ENCODE measurements around the gene TBC1D22A.

The TBC1D22A gene

DNA sequence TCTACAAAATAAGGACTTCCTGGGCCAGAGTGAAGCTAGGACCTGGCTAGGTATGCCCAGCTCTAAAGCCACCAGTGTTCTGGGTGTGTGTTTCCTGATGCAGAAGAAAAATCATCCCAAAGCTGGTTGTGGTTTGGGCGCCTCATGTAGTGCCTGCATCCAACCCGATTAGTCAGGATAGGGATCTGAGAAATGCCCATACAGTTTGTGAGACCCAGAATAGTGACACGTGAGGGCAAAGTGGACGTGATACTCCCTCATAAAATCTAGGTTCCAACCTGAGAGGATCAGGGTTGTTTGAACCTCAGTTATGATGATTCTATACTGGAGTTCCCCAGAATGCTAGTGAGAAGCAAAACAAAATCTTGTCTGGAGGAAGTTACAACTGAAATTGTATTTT lies 238.4 kb downstream of the TBC1D22A start:
- DNase-seq = no peak

DNA sequence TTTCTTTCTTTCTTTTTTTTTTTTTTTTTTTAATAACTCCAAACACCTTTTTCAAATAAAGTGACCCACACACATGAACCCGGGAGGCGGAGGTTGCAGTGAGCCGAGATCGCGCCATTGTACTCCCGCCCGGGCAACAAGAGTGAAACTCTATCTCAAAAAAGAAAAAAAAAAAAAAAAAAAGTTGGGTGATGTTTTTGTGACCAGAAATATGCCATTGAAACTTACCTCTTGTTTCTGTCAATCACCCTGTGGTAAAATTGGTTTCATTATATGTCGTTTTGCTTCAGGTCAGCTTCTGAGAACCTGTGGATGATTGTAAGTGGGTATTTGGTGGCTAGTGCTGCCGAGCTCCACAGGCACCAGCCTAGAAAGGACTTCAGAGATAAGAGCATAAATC lies 238.8 kb downstream of the TBC1D22A start:
- no peak for DNase-seq

DNA sequence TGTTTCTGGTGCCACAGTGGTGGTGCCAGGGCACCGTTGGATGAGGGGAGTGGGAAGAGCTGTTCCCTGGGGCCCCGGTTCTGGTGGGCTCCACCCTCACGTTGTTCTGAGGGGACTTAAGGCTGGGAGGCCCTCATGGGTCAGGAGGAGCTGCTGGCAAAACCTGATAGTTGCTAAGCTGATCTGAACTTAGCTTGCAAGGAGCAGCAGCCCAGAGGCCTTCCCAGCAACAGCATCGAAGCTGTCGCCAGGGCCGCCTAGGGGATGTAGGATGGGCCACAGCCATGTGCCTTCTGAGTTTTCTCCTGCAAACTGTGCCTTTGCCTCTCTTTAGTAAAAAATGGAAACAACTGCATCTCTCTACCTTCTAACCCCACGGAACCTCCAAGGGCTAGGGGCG lies 240.2 kb downstream of the TBC1D22A start:
- no peak for DNase-seq

DNA sequence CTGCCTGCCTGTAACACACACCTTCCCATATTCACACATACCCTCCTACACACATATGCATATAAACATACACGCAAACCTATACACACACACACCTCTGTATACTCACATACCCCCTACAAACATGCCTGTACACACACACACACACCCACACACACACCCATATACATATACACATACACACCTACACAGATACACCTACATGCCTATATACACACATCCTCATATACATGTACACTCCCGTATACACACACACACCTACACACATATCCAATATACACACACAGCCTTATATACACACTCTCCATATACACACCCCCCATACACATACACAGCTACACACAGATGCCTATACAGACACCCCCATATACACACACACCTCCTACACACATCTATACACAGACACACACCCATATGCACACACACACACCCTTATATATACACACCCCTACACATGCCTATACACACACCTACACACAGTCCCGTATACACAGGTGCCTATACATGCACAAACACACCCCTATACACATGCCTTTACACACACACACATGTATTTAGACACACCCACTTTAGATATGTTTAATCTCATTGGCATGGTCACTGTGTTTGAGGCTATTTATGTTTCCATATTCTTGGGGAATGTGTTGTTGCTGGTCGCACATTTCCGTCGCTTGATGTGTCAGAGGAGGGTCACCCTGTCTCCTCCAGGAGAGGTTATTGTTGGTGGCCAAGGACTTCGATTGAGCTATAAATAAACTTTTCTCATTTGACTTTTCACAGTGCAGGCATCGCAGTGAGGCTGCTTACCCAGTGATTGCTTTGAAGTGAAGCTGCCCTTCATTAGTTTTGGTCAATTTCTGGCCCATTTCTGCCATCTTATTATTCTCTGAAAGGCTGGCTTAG lies 243.3 kb downstream of the TBC1D22A start:
- no peak for DNase-seq

DNA sequence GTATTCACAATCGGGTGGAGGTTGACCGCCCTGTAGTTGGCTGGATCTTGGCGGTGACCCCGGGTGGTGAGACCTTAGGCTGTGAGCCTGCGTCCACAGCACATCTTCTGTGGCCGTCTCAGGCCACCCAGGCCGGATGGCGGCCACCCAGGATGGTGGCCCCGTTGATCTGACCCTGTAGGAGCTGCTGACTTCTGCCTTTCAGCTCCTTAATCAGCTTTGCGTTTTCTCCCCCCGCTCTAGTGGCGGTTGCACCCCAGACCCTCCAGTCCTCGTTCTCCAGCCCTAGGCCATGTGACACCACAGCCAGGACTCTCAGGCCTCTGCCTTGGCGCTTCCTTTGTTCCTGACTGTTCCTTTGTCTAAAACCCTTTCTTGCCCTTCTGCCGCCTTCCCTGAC lies 244.0 kb downstream of the TBC1D22A start:
- no peak for DNase-seq

DNA sequence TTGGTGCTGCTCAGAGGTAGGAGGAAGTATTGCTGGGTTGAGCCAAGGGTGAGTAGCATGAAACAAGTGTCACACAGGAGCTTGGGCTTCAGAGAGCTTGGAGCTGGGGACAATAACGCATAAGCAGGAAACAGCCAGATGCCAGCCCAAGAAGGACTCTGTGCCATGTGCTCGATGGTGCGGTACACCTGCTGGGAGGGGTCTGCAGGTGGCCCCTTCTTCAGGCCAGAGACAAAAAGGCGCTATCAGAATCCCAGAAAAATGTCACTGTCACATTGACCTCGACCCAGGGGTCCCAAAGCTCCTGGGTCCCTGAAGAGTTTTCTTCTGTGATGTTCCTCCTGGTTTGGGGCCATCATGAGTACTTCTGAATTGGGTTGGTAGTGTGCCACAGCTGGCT lies 244.4 kb downstream of the TBC1D22A start:
- no peak for DNase-seq

DNA sequence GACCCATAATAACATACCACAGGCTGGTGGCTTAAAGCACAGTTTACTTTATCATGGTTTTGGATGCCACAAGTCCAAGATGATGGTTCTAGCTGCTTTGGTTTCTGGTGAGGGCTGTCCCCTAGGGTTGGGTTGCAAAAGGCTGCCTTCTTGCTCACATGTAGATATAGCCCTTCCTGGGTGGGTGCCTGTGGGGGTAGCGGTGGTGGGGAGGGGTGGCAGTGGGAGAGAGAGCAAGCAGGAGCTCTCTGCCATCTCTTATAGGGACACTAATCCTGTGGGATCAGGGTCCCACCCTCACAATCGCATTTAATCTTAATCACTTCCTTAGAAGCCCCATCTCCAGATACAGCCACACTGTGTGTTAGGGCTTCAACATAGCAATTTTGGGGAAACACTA lies 245.0 kb downstream of the TBC1D22A start:
- DNase-seq = no peak

DNA sequence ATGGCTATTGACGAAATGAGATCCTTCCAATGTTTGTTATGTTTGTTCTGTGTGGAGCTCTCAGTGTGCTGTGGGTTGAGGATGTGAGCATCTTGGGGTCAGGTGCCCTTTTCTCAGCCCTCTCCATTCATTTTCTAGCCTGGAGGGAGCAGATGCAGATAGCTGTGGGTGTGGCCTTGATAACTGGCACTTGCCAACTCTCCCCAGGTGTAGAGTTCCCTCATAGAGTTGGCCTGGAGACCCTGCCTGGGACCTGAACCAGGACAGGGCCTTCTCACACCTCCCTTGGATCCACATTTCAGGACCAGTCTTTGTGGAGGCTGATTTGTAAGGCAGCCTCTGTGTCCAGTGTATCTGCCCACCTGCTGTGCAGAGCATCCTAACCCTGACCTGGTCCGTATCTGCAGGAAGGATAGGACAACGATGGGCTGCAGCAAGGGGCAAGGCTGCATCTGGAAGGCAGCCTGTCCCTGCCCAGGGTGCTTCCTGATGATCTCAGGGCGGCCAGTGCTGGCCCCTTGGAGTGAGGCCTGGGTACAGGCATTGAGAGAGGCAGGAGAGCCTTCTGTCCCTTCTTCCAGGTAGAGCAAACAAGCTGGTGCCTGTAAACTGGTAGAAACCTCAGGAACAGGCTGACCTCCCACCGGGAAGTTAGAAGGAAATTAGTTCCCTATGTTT lies 245.9 kb downstream of the TBC1D22A start:
- no peak for DNase-seq

DNA sequence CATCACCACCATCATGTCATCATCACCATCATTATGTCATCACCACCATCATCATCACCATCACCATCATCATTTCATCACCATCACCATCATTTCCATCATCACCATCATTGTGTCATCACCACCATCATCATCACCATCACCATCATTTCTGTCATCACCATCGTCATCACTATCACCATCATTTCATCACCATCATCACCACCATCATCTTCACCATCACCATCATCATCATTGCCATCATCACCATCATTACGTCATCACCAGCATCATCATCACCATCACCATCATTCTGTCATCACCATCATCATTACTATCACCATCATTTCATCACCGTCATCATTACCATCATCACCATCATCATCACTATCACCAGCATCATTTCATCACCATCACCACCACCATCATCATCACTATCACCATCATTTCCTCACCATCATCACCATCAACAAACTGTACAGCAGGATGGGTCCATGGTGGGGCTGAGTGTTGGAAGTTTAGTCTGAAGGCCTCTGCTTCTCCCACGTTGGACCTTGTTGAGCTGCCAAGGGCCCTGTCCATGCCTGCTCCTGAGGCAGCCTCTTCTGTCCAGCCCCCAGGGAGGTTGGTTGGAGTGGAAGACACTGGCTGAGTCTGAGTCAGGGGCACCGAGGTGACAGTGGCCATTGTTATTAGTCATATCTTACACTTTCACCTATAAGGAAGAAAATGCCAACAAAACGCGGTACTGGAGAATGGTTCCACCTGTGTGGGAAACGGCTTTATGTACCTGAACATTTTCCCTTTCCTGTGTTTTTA lies 247.1 kb downstream of the TBC1D22A start:
- DNase-seq = no peak

DNA sequence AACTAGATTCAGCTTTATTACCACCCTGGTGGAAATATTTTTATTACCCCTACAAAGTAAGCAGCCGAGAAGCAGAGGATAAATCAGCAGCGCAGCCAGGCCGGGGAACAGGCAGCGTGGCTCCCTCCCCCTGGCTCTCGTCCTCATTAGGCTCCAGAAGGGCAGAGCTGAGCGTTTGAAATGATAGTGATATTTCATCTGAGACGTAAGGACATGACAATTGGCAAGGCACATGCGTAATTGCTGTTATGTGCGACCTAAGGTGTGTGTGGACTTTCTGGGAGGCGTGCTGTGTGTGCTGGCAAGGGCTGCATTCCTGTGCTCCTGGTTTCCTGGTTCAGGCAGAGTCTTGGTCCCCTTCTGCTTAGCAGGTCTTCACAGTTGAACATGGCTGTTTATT lies 247.8 kb downstream of the TBC1D22A start:
- no peak for DNase-seq

DNA sequence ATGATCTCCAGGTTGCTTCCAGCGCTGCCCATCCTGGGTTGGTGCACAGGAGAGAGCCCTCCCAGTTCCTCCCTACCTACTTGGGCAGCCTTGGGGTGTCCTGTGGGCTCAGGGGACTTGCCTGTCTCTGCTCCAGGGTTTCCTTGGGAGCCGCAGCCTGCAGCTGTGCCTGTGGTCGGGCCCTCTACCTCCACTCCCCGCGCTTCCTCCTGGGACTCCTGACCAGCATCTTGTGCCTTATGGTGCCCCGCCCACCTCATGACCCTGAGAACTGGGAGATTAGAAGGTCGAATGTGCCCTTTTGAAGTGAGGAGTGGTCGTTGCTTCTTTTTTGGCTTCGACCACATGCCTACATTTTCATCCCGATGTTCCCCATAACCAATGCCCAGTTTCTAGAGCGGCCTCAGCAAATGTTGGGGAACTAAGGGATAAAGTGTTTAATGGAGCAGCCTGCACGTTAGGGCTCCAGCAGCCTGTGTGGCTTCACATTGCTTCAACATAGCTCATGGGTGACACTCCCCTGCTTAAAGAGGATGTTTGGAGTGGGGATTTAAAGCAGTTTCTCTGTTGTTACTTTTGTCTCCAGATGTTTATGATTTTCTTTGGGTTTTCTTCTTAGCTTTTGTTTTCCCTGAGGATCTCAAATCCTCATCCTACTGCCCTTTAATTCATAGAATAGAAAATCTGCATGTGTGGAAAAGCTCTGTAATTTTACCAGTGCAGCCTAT lies 248.8 kb downstream of the TBC1D22A start:
- DNase-seq = no peak

DNA sequence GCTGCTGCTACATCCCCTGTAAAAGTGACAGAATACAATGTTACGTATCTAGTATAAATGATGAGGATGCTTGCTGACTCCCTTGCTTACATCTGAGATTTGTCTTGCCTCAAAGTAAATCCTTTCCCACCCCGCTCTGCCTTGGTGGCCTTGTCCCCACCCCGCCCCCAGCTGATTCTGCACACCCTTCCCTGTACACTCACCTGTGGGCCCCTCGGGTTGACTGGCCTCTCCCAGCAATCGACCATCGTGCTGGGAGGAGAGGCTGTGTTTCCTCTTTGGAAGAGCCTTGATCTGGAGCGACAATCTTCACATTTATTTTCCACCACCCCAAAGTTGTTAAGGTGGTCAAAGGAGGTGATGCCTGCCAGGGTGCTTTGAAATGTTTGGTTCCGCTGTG lies 249.4 kb downstream of the TBC1D22A start:
- no peak for DNase-seq

DNA sequence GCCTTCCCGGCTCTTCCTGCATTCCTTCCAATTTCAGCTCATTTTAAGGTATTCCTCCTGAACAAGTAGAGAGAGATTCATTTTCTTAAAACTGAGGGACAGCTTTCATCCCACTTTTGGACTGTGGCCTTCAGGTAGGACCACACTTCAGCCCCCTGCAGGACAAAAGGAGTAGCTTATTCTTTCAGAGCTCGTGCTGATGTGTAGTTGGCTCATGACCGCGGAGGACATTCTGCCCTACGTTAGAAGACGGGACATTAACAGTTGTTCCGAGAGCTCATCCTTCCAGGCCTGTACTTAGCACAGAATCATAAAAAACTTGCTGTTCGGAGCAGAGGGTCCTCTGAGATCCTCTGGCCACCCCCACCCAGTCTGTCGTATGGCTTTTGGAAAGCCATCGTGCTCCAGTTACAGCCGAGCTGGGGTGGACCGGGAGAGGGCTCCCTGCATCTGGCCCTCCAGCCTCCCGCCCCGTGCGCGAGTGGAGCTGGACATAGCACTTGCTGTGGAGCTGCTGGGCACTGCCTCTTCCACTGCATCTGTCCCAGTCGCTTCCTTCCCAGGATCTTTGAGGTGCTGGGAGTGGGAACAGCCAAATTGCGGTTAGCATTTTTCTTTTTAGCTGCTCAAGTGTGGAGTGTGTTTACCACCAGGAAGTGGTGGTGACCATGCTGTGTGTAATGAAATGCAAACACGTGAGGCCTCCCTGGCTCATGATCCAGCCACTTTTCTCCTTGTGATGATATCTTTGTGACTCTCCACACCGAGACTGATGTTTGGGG lies 250.3 kb downstream of the TBC1D22A start:
- DNase-seq = no peak

DNA sequence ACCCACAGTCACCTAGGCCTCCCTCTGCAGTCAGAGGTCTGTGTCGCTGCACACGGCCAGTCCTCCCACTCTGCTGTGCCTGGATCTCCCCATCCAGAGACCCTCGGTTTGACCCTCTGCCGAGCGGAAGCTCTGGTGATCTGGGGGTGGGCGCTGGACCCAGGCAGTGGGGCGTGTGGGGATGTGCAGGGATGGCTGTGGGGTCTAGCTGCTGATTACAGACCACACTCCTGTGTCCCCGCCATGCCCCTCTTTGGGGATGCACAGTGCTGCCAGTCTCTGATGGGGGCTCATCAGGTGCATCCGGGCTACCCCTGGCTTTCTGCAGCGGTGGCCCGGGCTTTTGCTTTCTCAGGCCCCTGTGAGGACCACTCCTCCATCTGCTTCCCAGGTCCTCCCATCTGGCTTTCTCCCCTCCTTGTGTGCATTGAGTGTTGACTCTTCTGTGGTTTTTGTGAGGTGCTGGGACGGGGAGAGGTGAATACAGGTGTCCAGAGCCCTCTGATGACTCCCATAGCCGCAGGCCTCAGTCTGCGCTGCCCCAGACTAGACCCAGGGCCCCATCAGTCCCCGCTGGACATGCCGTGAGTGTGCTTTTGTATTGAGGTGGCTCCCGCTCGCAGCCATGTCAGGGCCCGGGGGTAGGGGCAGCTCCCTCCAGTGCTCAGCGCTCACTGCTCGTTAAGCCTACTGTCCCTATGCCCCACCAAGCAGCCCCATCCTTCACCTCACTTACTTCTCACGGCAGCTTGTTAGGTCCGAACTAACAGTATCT lies 251.6 kb downstream of the TBC1D22A start:
- DNase-seq = no peak

DNA sequence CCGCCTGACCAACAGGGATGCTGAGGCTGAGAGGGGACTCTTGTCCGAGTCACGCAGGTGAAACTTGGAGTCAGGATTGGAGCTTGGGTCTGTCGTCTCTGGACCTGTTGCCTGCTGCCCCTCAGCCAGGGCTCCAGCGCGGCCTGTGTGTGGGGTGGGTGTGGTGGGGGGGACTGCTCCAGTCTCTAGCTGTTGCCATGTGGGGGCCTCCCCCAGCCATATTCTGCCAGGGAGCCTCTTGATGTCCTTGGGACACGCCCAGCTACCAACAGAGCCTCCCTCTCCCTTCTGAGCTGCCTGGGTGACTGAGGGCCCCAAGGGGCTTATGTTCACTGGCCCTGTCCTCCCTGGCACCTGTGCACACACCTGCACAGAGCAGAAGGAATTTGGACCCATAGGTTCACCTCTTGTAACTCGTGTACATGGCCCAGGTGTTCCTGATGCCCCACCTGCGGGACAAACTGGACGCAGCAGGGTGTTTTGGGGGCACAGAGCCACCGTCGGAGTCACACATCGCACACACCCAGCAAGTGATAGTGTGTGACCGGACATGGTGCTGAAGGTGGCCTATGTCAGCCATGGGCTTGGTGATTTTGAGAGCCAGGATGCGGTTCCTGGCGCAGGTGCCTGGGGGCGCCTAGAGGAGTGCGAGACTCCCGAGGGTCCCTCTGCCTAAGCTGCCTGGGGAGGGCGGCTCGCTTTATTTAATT lies 252.3 kb downstream of the TBC1D22A start:
- DNase-seq = no peak

DNA sequence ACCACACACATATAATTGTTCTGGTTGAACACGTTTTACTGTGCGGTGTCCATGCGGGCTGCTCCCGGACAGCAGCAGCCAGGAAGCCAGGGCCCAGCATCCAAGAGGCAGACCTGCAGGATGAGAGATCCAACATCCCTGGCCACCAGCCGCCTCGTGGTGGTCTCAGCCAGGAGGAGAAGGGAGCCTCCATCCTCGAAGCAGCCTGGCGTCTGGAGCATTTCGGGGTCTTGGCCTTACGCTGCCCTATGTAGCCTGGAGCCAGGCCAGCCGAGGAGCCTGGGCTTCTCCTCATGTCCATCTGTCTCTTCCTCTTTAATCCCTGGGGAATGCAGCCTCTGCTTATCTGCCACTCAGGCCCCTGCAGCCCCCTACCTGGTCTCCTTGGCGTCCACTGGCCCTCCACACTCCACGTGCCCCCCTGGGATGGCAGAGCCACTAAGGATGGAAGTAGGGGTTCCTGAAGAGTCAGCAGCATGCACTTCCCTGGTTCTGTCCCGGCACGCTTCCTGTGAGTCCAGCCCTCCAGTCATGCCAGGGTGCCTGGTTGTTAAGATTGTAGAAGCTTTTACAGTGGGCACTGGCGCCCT lies 253.2 kb downstream of the TBC1D22A start:
- no peak for DNase-seq

DNA sequence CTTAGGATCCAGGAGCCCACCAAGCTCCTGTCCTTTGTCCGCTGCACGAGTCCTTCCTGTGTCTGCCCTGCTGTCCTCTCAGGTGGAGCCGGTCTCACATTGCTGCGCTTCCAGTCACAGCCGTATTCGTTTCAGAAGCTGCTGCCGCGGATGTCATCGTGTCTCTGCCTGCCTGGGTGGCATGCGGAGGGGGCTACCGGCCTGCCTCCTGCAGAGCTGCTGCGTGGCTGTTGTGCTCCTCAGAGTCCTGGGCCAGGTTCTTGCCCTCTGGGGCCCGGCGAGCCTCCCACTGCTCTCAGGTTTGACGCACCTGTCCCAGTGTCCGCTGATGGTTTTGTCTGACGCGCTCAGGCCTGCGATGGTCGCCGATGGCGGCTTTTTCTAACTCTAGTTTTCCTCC lies 254.2 kb downstream of the TBC1D22A start:
- DNase-seq = no peak

DNA sequence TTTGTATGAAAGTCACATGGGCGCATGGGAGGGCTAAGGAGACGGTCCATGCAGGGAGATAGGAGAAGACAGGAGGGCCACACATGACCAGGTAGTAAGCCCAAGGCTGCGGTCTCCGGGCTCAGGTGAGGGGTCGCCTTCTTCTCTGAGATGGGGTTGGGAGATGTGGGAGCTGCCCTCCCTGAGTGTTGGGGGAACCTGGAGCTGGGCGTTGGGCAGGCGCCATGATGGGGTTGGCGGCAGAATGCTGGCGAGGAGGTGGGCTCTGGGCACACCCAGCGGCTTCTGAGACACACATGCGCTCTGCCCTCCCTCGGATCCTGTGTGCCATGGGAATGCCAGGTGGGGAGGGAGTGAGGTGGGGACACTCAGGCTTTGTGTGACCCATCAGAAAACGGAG lies 254.8 kb downstream of the TBC1D22A start:
- no peak for DNase-seq

DNA sequence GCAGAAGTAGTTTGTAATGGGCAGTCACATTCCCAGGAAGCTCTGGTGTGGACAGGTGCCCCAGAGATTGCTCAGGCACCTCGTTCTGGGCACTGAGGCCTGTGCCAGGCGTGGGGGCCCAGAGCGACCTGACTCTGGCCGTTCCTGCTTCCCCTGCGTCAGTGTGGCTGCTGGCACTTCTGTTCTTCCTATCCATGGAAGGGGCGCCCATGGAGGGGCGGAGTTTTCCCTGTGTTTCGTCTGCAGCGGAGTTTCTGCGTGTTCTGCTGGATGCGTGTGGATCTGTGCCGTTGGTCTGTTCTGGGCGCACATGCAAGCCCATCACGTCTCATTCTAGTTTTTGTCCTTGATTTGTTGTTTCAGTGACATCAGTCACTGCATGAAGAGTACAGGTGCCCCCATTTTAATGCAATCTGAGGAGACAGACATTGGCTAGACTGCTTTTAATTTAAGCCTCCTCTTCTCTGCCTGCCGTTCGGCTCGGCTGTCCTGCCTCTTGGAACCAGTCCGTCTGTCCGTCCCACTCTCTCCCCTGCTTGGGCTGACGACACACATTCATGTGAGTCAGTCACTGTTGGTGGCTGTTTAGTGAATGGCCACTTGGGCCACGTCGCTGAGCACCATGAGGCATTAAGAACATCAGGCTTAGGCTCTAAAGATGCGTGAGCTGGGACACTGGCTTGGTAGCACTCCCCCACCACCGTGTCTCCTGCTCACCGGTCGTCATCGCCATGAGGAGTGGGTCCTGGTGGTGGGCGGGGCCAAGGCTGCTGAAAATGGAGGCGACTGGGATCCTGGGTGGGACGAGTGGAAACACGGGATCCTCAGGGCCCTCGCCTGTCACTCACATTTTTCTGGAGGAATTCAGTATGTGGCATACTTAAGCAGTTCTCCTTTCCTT lies 255.8 kb downstream of the TBC1D22A start:
- DNase-seq = no peak
